ENCODE results near the gene SPEG. TPM values are rescaled to one million over a fixed set of nuclear protein-coding genes. Genes with fewer than 3 reads are reported as not detected.

The SPEG gene
- total and polyA plus RNA-seq, 4 experiments from 2014 or later = 0.15 to 9.0 (median 4.5) TPM

GRCh38 chr2:219496825-219497494, 62.3 kb downstream of the SPEG start:
- CTCF ChIA-PET (ENCODE audit: partially characterized antibody) = interaction anchor here (0.9 to 8.2 kb wide), 7 partner anchors 10 to 108 kb away, joined by 4 to 160 read pairs (median 7); partner anchors contain the start of gene STK11IP
- Mint-ChIP-seq H3K27me3 (peaks cover 38 to 44% of the 10 kb centered on the region in 2 donors), H3K4me3 (peak overlapping the region; percentile 74 to 100 (median 99)), H3K27ac (peak overlapping the region in 1 of 7 donors; percentile 4), H3K9me3 (no peaks in the 10 kb centered on the region), H3K36me3 (peaks cover 0 to 11% of the 10 kb centered on the region in 2 donors), H3K4me1 (peaks cover 22 to 39% (median 31%) of the 10 kb centered on the region in 4 donors)
- no peak for DNase-seq
- H3K36me3 ChIP-seq (ENCODE audit: insufficient read depth, low read length) = no peaks in the 10 kb centered on the region
- POLR2A ChIA-PET (ENCODE audit: partially characterized antibody) = interaction anchor here (1.0 to 3.0 kb wide), 5 partner anchors 31 to 108 kb away, joined by 3 to 27 read pairs (median 5); partner anchors contain the start of genes CHPF, STK11IP and TMEM198
- H3K27ac ChIP-seq (ENCODE audit: low read depth, low read length) = no peak overlapping the region
- peaks cover 37% of the 10 kb centered on the region for H3K4me1 ChIP-seq (ENCODE audit: insufficient read depth, low read length)
- H3K27me3 ChIP-seq (ENCODE audit: insufficient read depth, low read length) = peaks cover 33% of the 10 kb centered on the region
- H3K4me3 ChIP-seq (ENCODE audit: low read length in 2 of 2) = peak overlapping the region in 1 of 2 donors; percentile 14
- H3K9me3 ChIP-seq (ENCODE audit: control insufficient read depth in 1 of 2, low read length in 2 of 2) = no peaks in the 10 kb centered on the region
- intact Hi-C loops (cut with micrococcal nuclease) = loop anchor here (5.0 kb wide), 1 partner anchor 145 kb away; no protein-coding TSS in a partner anchor

DNA sequence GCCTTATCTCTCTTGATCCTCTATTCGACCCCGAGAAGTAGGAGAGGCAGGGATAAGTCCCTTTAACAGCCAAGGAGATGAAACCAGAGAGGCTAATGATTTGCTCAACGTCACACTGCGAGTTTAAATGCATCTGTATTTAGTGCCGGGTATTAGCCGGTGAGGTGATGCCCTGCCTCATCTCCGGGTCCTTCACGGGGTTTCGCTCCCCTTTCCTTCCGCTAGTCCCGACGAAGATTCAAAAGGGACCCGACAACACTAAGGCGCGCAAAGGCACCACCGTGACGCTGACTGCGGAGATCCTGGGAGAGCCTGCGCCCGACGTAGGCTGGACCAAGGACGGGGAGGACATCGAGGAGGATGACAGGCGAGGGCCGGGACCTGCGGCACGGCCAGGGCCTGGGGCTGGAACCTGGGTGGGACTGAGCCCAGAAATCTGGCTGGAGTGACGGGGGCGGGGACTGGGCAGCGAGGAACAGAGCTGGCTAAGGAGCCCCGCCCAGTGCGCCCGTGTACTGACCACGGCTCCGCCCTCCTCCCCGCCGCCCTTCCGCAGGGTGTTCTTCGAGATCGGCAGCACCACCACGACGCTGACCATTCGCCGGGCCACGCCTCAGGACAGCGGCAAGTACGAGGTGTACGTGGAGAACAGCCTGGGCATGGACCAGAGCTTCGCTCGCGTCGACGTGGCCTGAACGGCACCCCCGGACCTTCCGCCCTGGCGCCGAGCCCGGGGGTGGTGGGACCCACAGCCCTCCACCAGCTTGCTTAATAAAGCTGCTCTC, 63.0 kb downstream of the SPEG start:
- H3K4me1 Mint-ChIP-seq = peaks cover 22 to 39% (median 31%) of the 10 kb centered on the region in 4 donors
- no peaks in the 10 kb centered on the region for H3K36me3 ChIP-seq (ENCODE audit: insufficient read depth, low read length)
- H3K27me3 Mint-ChIP-seq = peaks cover 36 to 40% of the 10 kb centered on the region in 2 donors
- peaks cover 4 to 14% of the 10 kb centered on the region in 2 donors for H3K36me3 Mint-ChIP-seq
- H3K4me3 Mint-ChIP-seq = peak overlapping the region; percentile 92 to 100 (median 99)
- H3K9me3 ChIP-seq (ENCODE audit: control insufficient read depth in 1 of 2, low read length in 2 of 2) = no peaks in the 10 kb centered on the region
- intact Hi-C loops (cut with micrococcal nuclease) = loop anchor here (1.0 to 5.0 kb wide), 4 partner anchors 46 to 145 kb away; partner anchors contain the start of gene CHPF
- peak overlapping the region in 1 of 7 donors; percentile 41 for H3K27ac Mint-ChIP-seq
- peaks cover 33% of the 10 kb centered on the region for H3K27me3 ChIP-seq (ENCODE audit: insufficient read depth, low read length)
- H3K27ac ChIP-seq (ENCODE audit: low read depth, low read length) = peak overlapping the region; percentile 53
- ChIA-PET POLR2A (ENCODE audit: partially characterized antibody) (interaction anchor here (1.0 to 3.0 kb wide), 5 partner anchors 32 to 110 kb away, joined by 3 to 27 read pairs (median 15); partner anchors contain the start of genes CHPF, DNPEP, STK11IP and TMEM198), CTCF (ENCODE audit: partially characterized antibody) (interaction anchor here (0.6 to 8.2 kb wide), 7 partner anchors 12 to 532 kb away, joined by 3 to 160 read pairs (median 7); partner anchors contain the start of gene STK11IP)
- peaks cover 37% of the 10 kb centered on the region for H3K4me1 ChIP-seq (ENCODE audit: insufficient read depth, low read length)
- DNase-seq = peak in 1 of 5 donors; percentile 49
- H3K9me3 Mint-ChIP-seq = no peaks in the 10 kb centered on the region
- peak overlapping the region; percentile 62 to 70 for H3K4me3 ChIP-seq (ENCODE audit: low read length in 2 of 2)

GRCh38 chr2:219498280-219499057, 63.8 kb downstream of the SPEG start, which contains the start of gene GMPPA:
Gene GMPPA (plus strand): TSS chr2:219498891. CDS start chr2:219499976, 1,085 bp downstream.
- peak within 1 kb of the TSS; percentile 60 to 99 (median 94) for H3K27ac Mint-ChIP-seq
- H3K36me3 Mint-ChIP-seq = peaks cover 8 to 17% of the 10 kb centered on the region in 2 donors
- peaks cover 33% of the 10 kb centered on the region for H3K27me3 ChIP-seq (ENCODE audit: insufficient read depth, low read length)
- H3K9me3 ChIP-seq (ENCODE audit: control insufficient read depth in 1 of 2, low read length in 2 of 2) = no peaks in the 10 kb centered on the region
- no peaks in the 10 kb centered on the region for H3K36me3 ChIP-seq (ENCODE audit: insufficient read depth, low read length)
- H3K4me3 ChIP-seq (ENCODE audit: low read length in 2 of 2) = peak within 1 kb of the TSS; percentile 62 to 70
- DNase-seq = peak; percentile 91 to 97 (median 92)
- H3K27ac ChIP-seq (ENCODE audit: low read depth, low read length) = peak within 1 kb of the TSS; percentile 53
- H3K9me3 Mint-ChIP-seq = no peaks in the 10 kb centered on the region
- intact Hi-C loops (cut with micrococcal nuclease) = loop anchor here (1.0 to 5.0 kb wide), 4 partner anchors 45 to 144 kb away; partner anchors contain the start of gene CHPF
- H3K4me1 ChIP-seq (ENCODE audit: insufficient read depth, low read length) = peaks cover 37% of the 10 kb centered on the region
- ChIA-PET CTCF (ENCODE audit: partially characterized antibody) (interaction anchor here (0.6 to 8.2 kb wide), 16 partner anchors 9 to 533 kb away, joined by 3 to 160 read pairs (median 6); partner anchors contain the start of genes DNPEP and STK11IP), POLR2A (ENCODE audit: partially characterized antibody) (interaction anchor here (0.6 to 3.0 kb wide), 7 partner anchors 11 to 839 kb away, joined by 3 to 27 read pairs (median 4); partner anchors contain the start of genes BCS1L, CHPF, DNPEP and STK11IP)
- H3K4me3 Mint-ChIP-seq = peak within 1 kb of the TSS; percentile 92 to 100 (median 99)
- H3K4me1 Mint-ChIP-seq = peaks cover 22 to 39% (median 31%) of the 10 kb centered on the region in 4 donors
- H3K27me3 Mint-ChIP-seq = peaks cover 31 to 34% of the 10 kb centered on the region in 2 donors

DNA sequence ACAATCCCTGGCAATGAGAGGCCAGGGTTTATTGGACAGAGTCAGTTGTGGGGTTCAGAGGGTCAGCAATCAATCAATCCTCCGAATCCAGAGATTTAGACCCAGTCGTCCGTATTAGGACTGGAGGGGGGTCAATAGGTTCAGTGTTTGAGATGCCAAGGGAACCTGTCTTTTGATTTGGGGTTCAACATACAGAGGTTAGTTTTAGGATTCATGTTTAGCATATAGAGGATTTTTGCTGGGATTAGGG, 64.3 kb downstream of the SPEG start:
- H3K4me3 Mint-ChIP-seq = peak overlapping the region; percentile 92 to 100 (median 99)
- peaks cover 29% of the 10 kb centered on the region in 2 donors for H3K27me3 Mint-ChIP-seq
- H3K9me3 Mint-ChIP-seq = no peaks in the 10 kb centered on the region
- Histone ChIP-seq H3K4me3 (ENCODE audit: low read length in 2 of 2) (peak overlapping the region; percentile 62 to 70), H3K27ac (ENCODE audit: low read depth, low read length) (peak overlapping the region; percentile 53), H3K27me3 (ENCODE audit: insufficient read depth, low read length) (peaks cover 33% of the 10 kb centered on the region), H3K9me3 (ENCODE audit: control insufficient read depth in 1 of 2, low read length in 2 of 2) (no peaks in the 10 kb centered on the region), H3K36me3 (ENCODE audit: insufficient read depth, low read length) (no peaks in the 10 kb centered on the region), H3K4me1 (ENCODE audit: insufficient read depth, low read length) (peaks cover 37% of the 10 kb centered on the region)
- ChIA-PET POLR2A (ENCODE audit: partially characterized antibody) (interaction anchor here (0.6 to 3.0 kb wide), 7 partner anchors 11 to 839 kb away, joined by 3 to 27 read pairs (median 4); partner anchors contain the start of genes BCS1L, CHPF, DNPEP and STK11IP), CTCF (ENCODE audit: partially characterized antibody) (interaction anchor here (0.7 to 8.2 kb wide), 14 partner anchors 9 to 110 kb away, joined by 3 to 160 read pairs (median 6); partner anchors contain the start of genes CHPF and DNPEP)
- H3K27ac Mint-ChIP-seq = peak overlapping the region; percentile 60 to 99 (median 94)
- intact Hi-C loops (cut with micrococcal nuclease) = loop anchor here (5.0 kb wide), 1 partner anchor 143 kb away; no protein-coding TSS in a partner anchor
- peaks cover 22 to 39% (median 31%) of the 10 kb centered on the region in 4 donors for H3K4me1 Mint-ChIP-seq
- H3K36me3 Mint-ChIP-seq = peaks cover 13 to 22% of the 10 kb centered on the region in 2 donors
- DNase-seq = no peak

- H3K27ac ChIP-seq (ENCODE audit: low read depth, low read length) = no peak overlapping the region
- intact Hi-C loops (cut with micrococcal nuclease) = loop anchor here (5.0 kb wide), 1 partner anchor 143 kb away; no protein-coding TSS in a partner anchor
- H3K9me3 ChIP-seq (ENCODE audit: control insufficient read depth in 1 of 2, low read length in 2 of 2) = no peaks in the 10 kb centered on the region
- peaks cover 30% of the 10 kb centered on the region for H3K27me3 ChIP-seq (ENCODE audit: insufficient read depth, low read length)
- H3K36me3 Mint-ChIP-seq = peaks cover 19 to 28% of the 10 kb centered on the region in 2 donors
- CTCF ChIA-PET (ENCODE audit: partially characterized antibody) = interaction anchor here (1.0 to 8.2 kb wide), 11 partner anchors 9 to 111 kb away, joined by 3 to 160 read pairs (median 6); partner anchors contain the start of genes CHPF and DNPEP
- peak overlapping the region in 4 of 7 donors; percentile 53 to 92 (median 80) for H3K27ac Mint-ChIP-seq
- POLR2A ChIA-PET (ENCODE audit: partially characterized antibody) = no interaction called here
- peak overlapping the region; percentile 92 to 100 (median 99) for H3K4me3 Mint-ChIP-seq
- H3K27me3 Mint-ChIP-seq = peaks cover 23% of the 10 kb centered on the region in 2 donors
- H3K4me1 Mint-ChIP-seq = peaks cover 22 to 39% (median 31%) of the 10 kb centered on the region in 4 donors
- H3K4me3 ChIP-seq (ENCODE audit: low read length in 2 of 2) = no peak overlapping the region
- peaks cover 37% of the 10 kb centered on the region for H3K4me1 ChIP-seq (ENCODE audit: insufficient read depth, low read length)
- peaks cover under 1% of the 10 kb centered on the region for H3K36me3 ChIP-seq (ENCODE audit: insufficient read depth, low read length)
- DNase-seq = peak in 1 of 5 donors; percentile 17
- no peaks in the 10 kb centered on the region for H3K9me3 Mint-ChIP-seq
Measured at GRCh38 chr2:219499555-219499954, 64.9 kb downstream of the SPEG start.

- Mint-ChIP-seq H3K9me3 (no peaks in the 10 kb centered on the region), H3K4me1 (peaks cover 22 to 39% (median 31%) of the 10 kb centered on the region in 4 donors), H3K4me3 (peak overlapping the region; percentile 49 to 99 (median 94)), H3K36me3 (peaks cover 25 to 34% of the 10 kb centered on the region in 2 donors), H3K27me3 (peaks cover 18 to 19% of the 10 kb centered on the region in 2 donors), H3K27ac (peak overlapping the region in 4 of 7 donors; percentile 6 to 87 (median 72))
- H3K27ac ChIP-seq (ENCODE audit: low read depth, low read length) = no peak overlapping the region
- intact Hi-C loops (cut with micrococcal nuclease) = no loop called here
- DNase-seq = no peak
- H3K4me3 ChIP-seq (ENCODE audit: low read length in 2 of 2) = no peak overlapping the region
- peaks cover 24% of the 10 kb centered on the region for H3K27me3 ChIP-seq (ENCODE audit: insufficient read depth, low read length)
- POLR2A ChIA-PET (ENCODE audit: partially characterized antibody) = no interaction called here
- H3K36me3 ChIP-seq (ENCODE audit: insufficient read depth, low read length) = peaks cover 5% of the 10 kb centered on the region
- H3K9me3 ChIP-seq (ENCODE audit: control insufficient read depth in 1 of 2, low read length in 2 of 2) = no peaks in the 10 kb centered on the region
- H3K4me1 ChIP-seq (ENCODE audit: insufficient read depth, low read length) = peaks cover 37% of the 10 kb centered on the region
- CTCF ChIA-PET (ENCODE audit: partially characterized antibody) = interaction anchor here (1.0 to 8.2 kb wide), 7 partner anchors 9 to 111 kb away, joined by 3 to 160 read pairs (median 9); partner anchors contain the start of genes CHPF and DNPEP
Measured at GRCh38 chr2:219500135-219500534, 65.5 kb downstream of the SPEG start.
